GM12874 (cell line): ENCODE data around the gene UBASH3A.

Source experiments
- CTCF ChIP-seq: IDR thresholded peaks from 2 replicates; pipeline ENCODE4 v1.5.1; 2011; ENCODE audit warnings: low read depth, mild to moderate bottlenecking, control low read depth, low read length, moderate library complexity; ENCODE audit not compliant: insufficient read depth

UBASH3A gene

GRCh38 chr21:42386034-42386591 lies 17.6 kb upstream of the UBASH3A start:
- no peak for TF ChIP-seq CTCF

- no peak for TF ChIP-seq CTCF
Observed at GRCh38 chr21:42387164-42387563, 16.5 kb upstream of the UBASH3A start.

GRCh38 chr21:42387843-42388340 lies 15.8 kb upstream of the UBASH3A start:
- no peak for TF ChIP-seq CTCF

- no peak for TF ChIP-seq CTCF
Observed at GRCh38 chr21:42388740-42389448, 14.8 kb upstream of the UBASH3A start.

- TF ChIP-seq CTCF: no peak
Observed at GRCh38 chr21:42389449-42389835, 14.3 kb upstream of the UBASH3A start.

- no peak for TF ChIP-seq CTCF
Observed at GRCh38 chr21:42390193-42390592, 13.5 kb upstream of the UBASH3A start.

GRCh38 chr21:42390696-42391095 lies 13.0 kb upstream of the UBASH3A start:
- TF ChIP-seq CTCF: no peak
